K562 (cell line): ENCODE measurements around the gene GCNA. TPM values are rescaled to one million over a fixed set of nuclear protein-coding genes. Genes with fewer than 3 reads are reported as not detected.

Experiments used
- ATAC-seq: fragments of 200-7000 bp; cut with Tn5 transposase; 3 replicates; pipeline ENCODE4 v1.9.1; 2020; ENCODE audit warnings: moderate library complexity
- BruUV-seq: library from RNA; stranded (reverse); fragments of 400-500 nt; replicated peaks from 2 replicates; lab custom pipeline; 2021; lab: Mats Ljungman, UMichigan
- CTCF ChIA-PET: fragments of 300-600 bp; formaldehyde crosslinking; extraction: SDS; loops from one replicate; lab custom pipeline; 2021; ENCODE audit warnings: low intra/inter-chr PET ratio; lab: Yijun Ruan, JAX
- POLR2A ChIA-PET: fragments of 300-600, 350-650 bp; sonication (Branson Sonifier 250); formaldehyde crosslinking; extraction: SDS; loops from one replicate; lab custom pipeline; 2021; ENCODE audit warnings: antibody characterized with exemption, inconsistent platforms; lab: Yijun Ruan, JAX
- DNase-seq, 4 experiments: peaks; one replicate each; pipeline versions ENCODE4 v3.0.0 to v3.0.0-alpha.2; 2011 to 2018; ENCODE audit warnings: low spot score in 3 of 4, mixed read lengths in 3 of 4; ENCODE audit errors: extremely low read depth in 1 of 4
- FAIRE-seq: peaks from 2 replicates; lab custom pipeline; 2011; peaks lifted over from hg19 to GRCh38; lab: Jason Lieb, UNC
- H2AFZ ChIP-seq: 2 replicates; pipeline ENCODE4 v1.6.0; 2011; ENCODE audit warnings: low read depth, low read length, control low read depth, inconsistent platforms
- H3K27ac ChIP-seq: fragments of 200-600 bp; 3 replicates; pipeline ENCODE4 v1.8.0; 2011; ENCODE audit warnings: low read depth, mild to moderate bottlenecking, control low read depth, inconsistent platforms, low read length, moderate library complexity, mixed read lengths; ENCODE audit errors: extremely low read depth
- H3K27me3 ChIP-seq, 2 experiments: fragments of 300-600 bp in 1 of 2; 2 replicates in 1 of 2; 3 replicates in 1 of 2; pipeline versions ENCODE4 v1.6.0 to v1.8.0; 2011; ENCODE audit warnings: inconsistent platforms in 2 of 2, low read length in 2 of 2, mild to moderate bottlenecking in 1 of 2, mixed read lengths in 1 of 2, moderate library complexity in 1 of 2; ENCODE audit not compliant: control insufficient read depth in 2 of 2, insufficient read depth in 2 of 2
- H3K36me3 ChIP-seq: fragments of 300-600 bp; 3 replicates; pipeline ENCODE4 v1.8.0; 2011; ENCODE audit warnings: mild to moderate bottlenecking, low read length, inconsistent platforms; ENCODE audit not compliant: control insufficient read depth, insufficient read depth
- H3K4me1 ChIP-seq, 2 experiments: fragments of 200-600 bp in 1 of 2; replicated peaks in 1 of 2; 2 replicates in 1 of 2; 3 replicates in 1 of 2; pipeline versions ENCODE4 v1.5.1 to v1.8.0; 2011; ENCODE audit warnings: inconsistent platforms in 2 of 2, low read length in 2 of 2, mild to moderate bottlenecking in 1 of 2, mixed read lengths in 1 of 2, moderate library complexity in 1 of 2; ENCODE audit not compliant: control insufficient read depth in 2 of 2, insufficient read depth in 2 of 2
- H3K4me2 ChIP-seq: 2 replicates; pipeline ENCODE4 v1.6.1; 2011; ENCODE audit warnings: low read length, control low read depth, inconsistent platforms, mixed read lengths; ENCODE audit not compliant: insufficient read depth
- H3K4me3 ChIP-seq: fragments of 200-600 bp; sonication (generic), shearing (Covaris generic); 2 replicates; pipeline ENCODE4 v1.5.1; 2016; ENCODE audit warnings: control low read depth, inconsistent platforms
- H3K79me2 ChIP-seq: fragments of 200-600 bp; 3 replicates; pipeline ENCODE4 v1.8.0; 2011; ENCODE audit warnings: low read length, inconsistent platforms; ENCODE audit not compliant: control insufficient read depth, insufficient read depth
- H3K9ac ChIP-seq, 2 experiments: 2 replicates each; pipeline versions ENCODE4 v1.6.0 to v1.6.1; 2011; ENCODE audit warnings: low read depth in 2 of 2, low read length in 2 of 2, control low read depth in 1 of 2, inconsistent platforms in 1 of 2, mild to moderate bottlenecking in 1 of 2, mixed read lengths in 1 of 2; ENCODE audit not compliant: insufficient read depth in 1 of 2
- H3K9me1 ChIP-seq: one replicate; pipeline ENCODE4 v1.6.0; 2011; ENCODE audit warnings: inconsistent platforms, mild to moderate bottlenecking, low read length, moderate library complexity; ENCODE audit not compliant: control insufficient read depth, insufficient read depth
- H3K9me3 ChIP-seq: replicated peaks from 2 replicates; pipeline ENCODE4 v1.5.1; 2011; ENCODE audit warnings: low read depth, low read length, inconsistent platforms; ENCODE audit not compliant: control insufficient read depth, insufficient read depth
- H4K20me1 ChIP-seq: replicated peaks from 2 replicates; pipeline ENCODE4 v1.6.1; 2011; ENCODE audit warnings: low read length, inconsistent platforms, mixed read lengths; ENCODE audit not compliant: control insufficient read depth, insufficient read depth
- MTA2 ChIP-seq: fragments of 450-650 bp; IDR thresholded peaks from 2 replicates; pipeline ENCODE4 v1.6.1; 2016; ENCODE audit warnings: low read depth
- NR3C1 ChIP-seq: sonication (generic); formaldehyde crosslinking; IDR thresholded peaks from 2 replicates; pipeline ENCODE4 v1.8.1; 2022; ENCODE audit warnings: missing genetic modification reagents
- RBM22 ChIP-seq: fragments of 200-400 bp; formaldehyde crosslinking; IDR thresholded peaks from 2 replicates; pipeline ENCODE4 v1.6.1; 2018; ENCODE audit warnings: low read length, low read depth; ENCODE audit not compliant: poor library complexity, severe bottlenecking
- ZNF644 ChIP-seq: fragments of 200-800 bp; sonication (Bioruptor generic); IDR thresholded peaks from 2 replicates; pipeline ENCODE4 v1.6.1; 2016; ENCODE audit warnings: low read depth, missing genetic modification characterization, missing compliant biosample characterization
- ZNF780A ChIP-seq: fragments of 250-450 bp; sonication (Bioruptor Pico); IDR thresholded peaks from 2 replicates; pipeline ENCODE4 v1.5.0; 2021; ENCODE audit warnings: mild to moderate bottlenecking
- ZNF785 ChIP-seq: fragments of 250-450 bp; sonication (Bioruptor Pico); IDR thresholded peaks from 2 replicates; pipeline ENCODE4 v1.4.0; 2020; ENCODE audit warnings: mild to moderate bottlenecking
- WGBS: fragments of 100-300 bp; shearing (Covaris generic); methylation state at CpG from one replicate; pipeline ENCODE4 v1.1.6; 2016; ENCODE audit warnings: low coverage, mixed read lengths; ENCODE audit not compliant: insufficient coverage; ENCODE audit errors: missing lambda C conversion rate; 5-methylcytosine and 5-hydroxymethylcytosine counted together
- in situ Hi-C: fragments of 300-500 bp; cut with MboI; formaldehyde crosslinking; loops from 4 replicates; pipeline ENCODE4 v1.15.0; 2018; ENCODE audit warnings: inconsistent platforms, mixed read lengths
- intact Hi-C: fragments of 100-400 bp; cut with micrococcal nuclease; formaldehyde crosslinking; loops from 2 replicates; pipeline ENCODE4 v1.14.2; 2022
- polyA plus RNA-seq, 8 experiments: library from polyadenylated mRNA; depleted of rRNA in 4 of 8; stranded (reverse) in 5 of 8; unstranded in 3 of 8; fragments of >200 nt; fragmentation: Nextera tagmentation in 2 of 8; fragmentation: Illumina TruSeq in 1 of 8; extraction: Ambion mirVana in 2 of 8; extraction: Trizol in 1 of 8; gene quantifications; 2 replicates each; pipeline versions ENCODE4 v1.2.1 to v1.2.3, GENCODE V29; 2011 to 2014; ENCODE audit warnings: inconsistent platforms in 1 of 8, missing spikeins in 1 of 8
- total RNA-seq, 7 experiments: library from RNA; depleted of rRNA in 6 of 7; stranded (reverse); fragments of >200 nt in 6 of 7; fragmentation: Illumina TruSeq in 2 of 7; extraction: Trizol in 2 of 7; gene quantifications; 2 replicates each; pipeline versions ENCODE4 v1.2.1 to v1.2.3, GENCODE V29; 2011 to 2021; ENCODE audit warnings: low replicate concordance in 1 of 7
- TF ChIP-seq, protein P1 (sequence below): fragments of 450-650 bp; IDR thresholded peaks from 2 replicates; pipeline ENCODE4 v1.6.1; 2018; ENCODE audit not compliant: partially characterized antibody
- TF ChIP-seq, protein P2 (sequence below): fragments of 250-450 bp; sonication (Bioruptor Pico); IDR thresholded peaks from 2 replicates; pipeline ENCODE4 v1.8.0; 2021; ENCODE audit warnings: moderate library complexity, mild to moderate bottlenecking, inconsistent platforms
- TF ChIP-seq, protein P3 (sequence below): fragments of 250-450 bp; sonication (Bioruptor Pico); IDR thresholded peaks from 2 replicates; pipeline ENCODE4 v1.5.0; 2021; ENCODE audit warnings: mild to moderate bottlenecking, borderline replicate concordance
- TF ChIP-seq, protein P4 (sequence below): sonication (generic); formaldehyde crosslinking; IDR thresholded peaks from 2 replicates; pipeline ENCODE4 v1.8.0; 2022; ENCODE audit warnings: mild to moderate bottlenecking, missing genetic modification reagents

The GCNA gene
- total and polyA plus RNA-seq, 9 of the 15 experiments (the other 6 are each of a cell fraction or from before 2014, with no cell fraction given): 0.27 to 1.5 (median 0.86) TPM

DNA sequence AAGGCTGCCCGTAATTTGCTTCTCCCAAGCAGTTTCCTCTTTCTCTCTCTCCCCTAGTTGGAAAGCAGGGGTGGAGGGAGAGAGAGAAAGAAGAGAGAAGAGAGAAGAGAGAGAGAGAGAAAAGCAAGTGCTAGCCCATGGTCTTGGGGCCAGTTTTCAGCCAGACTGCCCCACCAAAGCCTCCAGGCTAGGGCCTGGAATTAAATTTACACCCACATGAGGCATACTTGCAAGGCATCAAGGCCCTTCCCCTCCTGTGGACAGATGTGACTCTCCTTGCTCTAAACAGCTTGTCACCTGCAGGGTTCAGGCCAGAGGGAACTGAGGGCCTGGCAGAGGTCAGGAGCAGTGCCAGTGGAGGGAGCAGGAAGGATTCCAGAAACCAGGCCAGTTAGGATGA lies 41.7 kb downstream of the GCNA start:
- H3K9ac ChIP-seq: no peak overlapping the region
- H3K4me1 ChIP-seq: peaks cover 0 to 18% of the 10 kb centered on the region in 2 experiments; a peak in 2 of 5 replicates
- ATAC-seq (no peak), FAIRE-seq (no peak), DNase-seq (no peak)
- no TSS peak for BruUV-seq
- H3K4me3 ChIP-seq: no peak overlapping the region
- ChIA-PET POLR2A (no interaction called here), CTCF (no interaction called here)
- intact Hi-C loops: no loop called here
- H3K27ac ChIP-seq: no peak overlapping the region
- H4K20me1 ChIP-seq: no peaks in the 10 kb centered on the region
- H3K4me2 ChIP-seq: no peak overlapping the region
- no CpG with 5 or more reads among the region's 1 CpG for WGBS
- H2AFZ ChIP-seq: no peak overlapping the region
- H3K9me1 ChIP-seq: no peaks in the 10 kb centered on the region
- no peaks in the 10 kb centered on the region for H3K9me3 ChIP-seq
- H3K36me3 ChIP-seq: no peaks in the 10 kb centered on the region
- TF ChIP-seq, protein P1, sequence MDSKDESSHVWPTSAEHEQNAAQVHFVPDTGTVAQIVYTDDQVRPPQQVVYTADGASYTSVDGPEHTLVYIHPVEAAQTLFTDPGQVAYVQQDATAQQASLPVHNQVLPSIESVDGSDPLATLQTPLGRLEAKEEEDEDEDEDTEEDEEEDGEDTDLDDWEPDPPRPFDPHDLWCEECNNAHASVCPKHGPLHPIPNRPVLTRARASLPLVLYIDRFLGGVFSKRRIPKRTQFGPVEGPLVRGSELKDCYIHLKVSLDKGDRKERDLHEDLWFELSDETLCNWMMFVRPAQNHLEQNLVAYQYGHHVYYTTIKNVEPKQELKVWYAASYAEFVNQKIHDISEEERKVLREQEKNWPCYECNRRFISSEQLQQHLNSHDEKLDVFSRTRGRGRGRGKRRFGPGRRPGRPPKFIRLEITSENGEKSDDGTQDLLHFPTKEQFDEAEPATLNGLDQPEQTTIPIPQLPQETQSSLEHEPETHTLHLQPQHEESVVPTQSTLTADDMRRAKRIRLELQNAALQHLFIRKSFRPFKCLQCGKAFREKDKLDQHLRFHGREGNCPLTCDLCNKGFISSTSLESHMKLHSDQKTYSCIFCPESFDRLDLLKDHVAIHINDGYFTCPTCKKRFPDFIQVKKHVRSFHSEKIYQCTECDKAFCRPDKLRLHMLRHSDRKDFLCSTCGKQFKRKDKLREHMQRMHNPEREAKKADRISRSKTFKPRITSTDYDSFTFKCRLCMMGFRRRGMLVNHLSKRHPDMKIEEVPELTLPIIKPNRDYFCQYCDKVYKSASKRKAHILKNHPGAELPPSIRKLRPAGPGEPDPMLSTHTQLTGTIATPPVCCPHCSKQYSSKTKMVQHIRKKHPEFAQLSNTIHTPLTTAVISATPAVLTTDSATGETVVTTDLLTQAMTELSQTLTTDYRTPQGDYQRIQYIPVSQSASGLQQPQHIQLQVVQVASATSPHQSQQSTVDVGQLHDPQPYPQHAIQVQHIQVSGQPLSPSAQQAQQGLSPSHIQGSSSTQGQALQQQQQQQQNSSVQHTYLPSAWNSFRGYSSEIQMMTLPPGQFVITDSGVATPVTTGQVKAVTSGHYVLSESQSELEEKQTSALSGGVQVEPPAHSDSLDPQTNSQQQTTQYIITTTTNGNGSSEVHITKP: no peak
- TF ChIP-seq ZNF644 (tag) (no peak), ZNF780A (CRISPR knock-in tag) (no peak), MTA2 (no peak), RBM22 (no peak), ZNF785 (CRISPR knock-in tag) (no peak), NR3C1 (CRISPR knock-in tag) (no peak)
- TF ChIP-seq, protein P2, sequence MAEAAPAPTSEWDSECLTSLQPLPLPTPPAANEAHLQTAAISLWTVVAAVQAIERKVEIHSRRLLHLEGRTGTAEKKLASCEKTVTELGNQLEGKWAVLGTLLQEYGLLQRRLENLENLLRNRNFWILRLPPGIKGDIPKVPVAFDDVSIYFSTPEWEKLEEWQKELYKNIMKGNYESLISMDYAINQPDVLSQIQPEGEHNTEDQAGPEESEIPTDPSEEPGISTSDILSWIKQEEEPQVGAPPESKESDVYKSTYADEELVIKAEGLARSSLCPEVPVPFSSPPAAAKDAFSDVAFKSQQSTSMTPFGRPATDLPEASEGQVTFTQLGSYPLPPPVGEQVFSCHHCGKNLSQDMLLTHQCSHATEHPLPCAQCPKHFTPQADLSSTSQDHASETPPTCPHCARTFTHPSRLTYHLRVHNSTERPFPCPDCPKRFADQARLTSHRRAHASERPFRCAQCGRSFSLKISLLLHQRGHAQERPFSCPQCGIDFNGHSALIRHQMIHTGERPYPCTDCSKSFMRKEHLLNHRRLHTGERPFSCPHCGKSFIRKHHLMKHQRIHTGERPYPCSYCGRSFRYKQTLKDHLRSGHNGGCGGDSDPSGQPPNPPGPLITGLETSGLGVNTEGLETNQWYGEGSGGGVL: no peak
- TF ChIP-seq, protein P3, sequence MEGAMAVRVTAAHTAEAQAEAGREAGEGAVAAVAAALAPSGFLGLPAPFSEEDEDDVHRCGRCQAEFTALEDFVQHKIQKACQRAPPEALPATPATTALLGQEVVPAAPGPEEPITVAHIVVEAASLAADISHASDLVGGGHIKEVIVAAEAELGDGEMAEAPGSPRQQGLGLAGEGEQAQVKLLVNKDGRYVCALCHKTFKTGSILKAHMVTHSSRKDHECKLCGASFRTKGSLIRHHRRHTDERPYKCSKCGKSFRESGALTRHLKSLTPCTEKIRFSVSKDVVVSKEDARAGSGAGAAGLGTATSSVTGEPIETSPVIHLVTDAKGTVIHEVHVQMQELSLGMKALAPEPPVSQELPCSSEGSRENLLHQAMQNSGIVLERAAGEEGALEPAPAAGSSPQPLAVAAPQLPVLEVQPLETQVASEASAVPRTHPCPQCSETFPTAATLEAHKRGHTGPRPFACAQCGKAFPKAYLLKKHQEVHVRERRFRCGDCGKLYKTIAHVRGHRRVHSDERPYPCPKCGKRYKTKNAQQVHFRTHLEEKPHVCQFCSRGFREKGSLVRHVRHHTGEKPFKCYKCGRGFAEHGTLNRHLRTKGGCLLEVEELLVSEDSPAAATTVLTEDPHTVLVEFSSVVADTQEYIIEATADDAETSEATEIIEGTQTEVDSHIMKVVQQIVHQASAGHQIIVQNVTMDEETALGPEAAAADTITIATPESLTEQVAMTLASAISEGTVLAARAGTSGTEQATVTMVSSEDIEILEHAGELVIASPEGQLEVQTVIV (CRISPR knock-in tag): no peak
- TF ChIP-seq, protein P4, sequence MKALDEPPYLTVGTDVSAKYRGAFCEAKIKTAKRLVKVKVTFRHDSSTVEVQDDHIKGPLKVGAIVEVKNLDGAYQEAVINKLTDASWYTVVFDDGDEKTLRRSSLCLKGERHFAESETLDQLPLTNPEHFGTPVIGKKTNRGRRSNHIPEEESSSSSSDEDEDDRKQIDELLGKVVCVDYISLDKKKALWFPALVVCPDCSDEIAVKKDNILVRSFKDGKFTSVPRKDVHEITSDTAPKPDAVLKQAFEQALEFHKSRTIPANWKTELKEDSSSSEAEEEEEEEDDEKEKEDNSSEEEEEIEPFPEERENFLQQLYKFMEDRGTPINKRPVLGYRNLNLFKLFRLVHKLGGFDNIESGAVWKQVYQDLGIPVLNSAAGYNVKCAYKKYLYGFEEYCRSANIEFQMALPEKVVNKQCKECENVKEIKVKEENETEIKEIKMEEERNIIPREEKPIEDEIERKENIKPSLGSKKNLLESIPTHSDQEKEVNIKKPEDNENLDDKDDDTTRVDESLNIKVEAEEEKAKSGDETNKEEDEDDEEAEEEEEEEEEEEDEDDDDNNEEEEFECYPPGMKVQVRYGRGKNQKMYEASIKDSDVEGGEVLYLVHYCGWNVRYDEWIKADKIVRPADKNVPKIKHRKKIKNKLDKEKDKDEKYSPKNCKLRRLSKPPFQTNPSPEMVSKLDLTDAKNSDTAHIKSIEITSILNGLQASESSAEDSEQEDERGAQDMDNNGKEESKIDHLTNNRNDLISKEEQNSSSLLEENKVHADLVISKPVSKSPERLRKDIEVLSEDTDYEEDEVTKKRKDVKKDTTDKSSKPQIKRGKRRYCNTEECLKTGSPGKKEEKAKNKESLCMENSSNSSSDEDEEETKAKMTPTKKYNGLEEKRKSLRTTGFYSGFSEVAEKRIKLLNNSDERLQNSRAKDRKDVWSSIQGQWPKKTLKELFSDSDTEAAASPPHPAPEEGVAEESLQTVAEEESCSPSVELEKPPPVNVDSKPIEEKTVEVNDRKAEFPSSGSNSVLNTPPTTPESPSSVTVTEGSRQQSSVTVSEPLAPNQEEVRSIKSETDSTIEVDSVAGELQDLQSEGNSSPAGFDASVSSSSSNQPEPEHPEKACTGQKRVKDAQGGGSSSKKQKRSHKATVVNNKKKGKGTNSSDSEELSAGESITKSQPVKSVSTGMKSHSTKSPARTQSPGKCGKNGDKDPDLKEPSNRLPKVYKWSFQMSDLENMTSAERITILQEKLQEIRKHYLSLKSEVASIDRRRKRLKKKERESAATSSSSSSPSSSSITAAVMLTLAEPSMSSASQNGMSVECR (CRISPR knock-in tag): no peak
- H3K27me3 ChIP-seq: peaks cover 0 to 16% of the 10 kb centered on the region in 2 experiments; a peak in 3 of 5 replicates
- in situ Hi-C loops: no loop called here
- no peaks in the 10 kb centered on the region for H3K79me2 ChIP-seq
